Hippocampal formation (tissue), 2 donors: ENCODE data around the gene GPR162.

ENCODE experiments used
- DNase-seq, 2 donors: peaks; one replicate each; lab custom pipeline; 2025; lab: John Stamatoyannopoulos, UW

The GPR162 gene

DNA sequence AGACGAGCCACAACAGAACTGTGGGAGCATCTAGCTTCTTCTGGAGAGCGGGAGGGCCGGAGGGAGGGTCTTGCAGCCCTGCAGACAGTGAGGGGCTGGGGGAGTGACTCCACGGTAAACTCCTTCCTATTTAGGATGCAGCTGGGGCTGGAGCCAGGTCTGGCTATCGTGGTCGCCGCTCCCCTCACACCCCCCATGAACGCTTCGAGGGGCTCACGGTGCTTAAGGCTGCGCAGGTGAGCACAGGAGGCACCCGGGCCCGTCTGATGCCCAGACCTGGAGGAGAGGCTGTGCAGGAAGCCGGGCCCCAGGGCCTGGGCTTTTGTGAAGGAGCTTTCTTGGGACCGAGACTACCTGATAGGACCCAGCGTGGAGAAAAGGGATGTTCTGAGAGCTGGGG is 15.2 kb downstream of the GPR162 start:
- DNase-seq, result no peak

DNA sequence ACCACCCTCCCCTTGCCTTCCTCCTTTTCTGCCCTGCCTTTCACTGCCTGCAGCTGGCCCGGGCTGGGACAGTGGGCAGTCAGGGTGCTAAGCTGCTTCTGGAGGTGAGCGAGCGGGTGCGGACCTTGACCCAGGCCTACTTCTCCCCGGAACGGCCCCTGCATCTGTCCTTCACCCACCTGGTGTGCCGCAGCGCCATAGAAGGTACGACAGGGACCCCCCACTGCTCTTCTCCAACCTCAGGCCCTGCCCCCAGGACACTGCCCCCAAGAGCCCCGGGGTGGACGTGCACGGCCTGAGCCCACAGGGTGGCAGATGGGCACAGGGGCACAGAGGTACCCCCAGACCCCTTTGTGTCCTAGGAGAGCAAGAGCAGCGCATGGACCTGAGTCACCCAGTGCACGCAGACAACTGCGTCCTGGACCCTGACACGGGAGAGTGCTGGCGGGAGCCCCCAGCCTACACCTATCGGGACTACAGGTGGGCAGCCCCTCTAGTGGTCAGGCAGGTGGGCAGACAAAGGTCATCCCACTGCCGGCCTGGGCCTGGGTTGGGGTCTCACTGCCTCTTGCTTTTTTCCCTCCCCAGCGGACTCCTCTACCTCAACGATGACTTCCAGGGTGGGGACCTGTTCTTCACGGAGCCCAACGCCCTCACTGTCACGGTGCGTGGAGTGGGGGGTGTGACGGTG is 15.9 kb downstream of the GPR162 start:
- DNase-seq, result no peak

DNA sequence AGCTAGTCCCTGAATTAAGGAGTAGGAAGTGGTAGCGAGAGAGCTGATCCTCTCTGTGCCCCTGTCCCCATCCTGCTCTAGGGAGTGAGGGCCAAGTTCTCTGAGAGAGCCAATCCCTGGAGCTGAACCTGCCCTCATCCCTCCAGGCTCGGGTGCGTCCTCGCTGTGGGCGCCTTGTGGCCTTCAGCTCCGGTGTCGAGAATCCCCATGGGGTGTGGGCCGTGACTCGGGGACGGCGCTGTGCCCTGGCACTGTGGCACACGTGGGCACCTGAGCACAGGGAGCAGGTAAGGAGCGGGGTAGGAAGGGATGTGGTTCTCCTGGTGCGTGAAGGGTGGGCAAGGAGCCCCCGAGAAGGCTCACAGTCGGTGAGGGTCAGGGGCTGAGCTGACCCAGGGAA is 17.2 kb downstream of the GPR162 start:
- DNase-seq, result no peak

DNA sequence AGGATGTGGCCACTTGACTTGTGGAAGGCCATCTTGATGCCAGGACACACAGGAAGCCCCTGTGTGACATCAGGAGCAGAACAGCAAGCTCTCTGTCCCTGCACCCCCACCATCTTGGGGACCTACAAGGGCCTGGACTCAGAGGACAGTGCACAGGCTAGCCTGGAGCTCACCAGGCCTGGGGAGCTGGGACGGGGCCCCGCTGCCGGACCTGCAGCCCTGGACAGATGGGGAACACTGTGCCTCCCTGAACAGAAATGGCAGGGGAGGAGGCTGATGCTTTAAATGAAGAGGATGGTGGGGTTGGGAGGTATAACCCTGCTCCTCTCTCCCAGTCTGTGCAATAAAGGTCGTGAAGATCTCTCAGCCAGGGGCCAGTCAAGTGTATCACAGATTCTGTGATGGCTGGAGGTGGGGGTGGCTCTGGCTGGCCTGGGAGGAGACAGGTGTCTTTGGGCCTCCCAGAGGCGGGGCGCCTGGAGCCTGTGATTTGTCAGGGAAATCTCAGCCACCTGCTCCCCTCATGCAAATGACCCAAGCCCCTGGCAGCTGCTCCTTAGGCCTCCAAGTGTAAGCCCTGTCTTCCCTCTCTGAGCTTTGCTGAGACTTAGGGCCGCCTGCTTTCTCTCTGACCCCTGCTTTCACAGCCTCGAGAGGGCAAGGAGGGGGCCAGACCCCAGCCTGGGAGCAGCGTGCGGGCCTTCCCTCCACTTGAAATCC is 18.0 kb downstream of the GPR162 start:
- no peak for DNase-seq

DNA sequence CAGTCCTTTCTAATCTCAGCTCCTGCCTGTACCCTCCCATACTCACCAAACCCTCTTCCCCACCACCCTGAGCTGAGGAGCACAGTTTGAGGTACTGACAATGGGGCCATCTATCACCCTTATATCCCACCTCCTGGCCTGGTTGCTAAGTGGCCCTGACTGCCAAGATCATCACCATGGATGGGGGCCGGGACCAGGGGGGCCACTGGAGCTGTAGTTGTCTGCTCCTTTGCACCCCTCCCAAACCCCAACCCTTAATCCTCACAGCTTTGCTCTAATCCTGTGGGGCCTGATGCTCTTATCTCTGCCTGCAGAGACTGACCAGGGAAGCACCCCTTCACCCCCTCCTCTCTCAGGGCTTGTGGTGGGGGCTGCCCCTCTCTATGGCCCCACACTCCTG is 18.7 kb downstream of the GPR162 start:
- DNase-seq, result no peak

DNA sequence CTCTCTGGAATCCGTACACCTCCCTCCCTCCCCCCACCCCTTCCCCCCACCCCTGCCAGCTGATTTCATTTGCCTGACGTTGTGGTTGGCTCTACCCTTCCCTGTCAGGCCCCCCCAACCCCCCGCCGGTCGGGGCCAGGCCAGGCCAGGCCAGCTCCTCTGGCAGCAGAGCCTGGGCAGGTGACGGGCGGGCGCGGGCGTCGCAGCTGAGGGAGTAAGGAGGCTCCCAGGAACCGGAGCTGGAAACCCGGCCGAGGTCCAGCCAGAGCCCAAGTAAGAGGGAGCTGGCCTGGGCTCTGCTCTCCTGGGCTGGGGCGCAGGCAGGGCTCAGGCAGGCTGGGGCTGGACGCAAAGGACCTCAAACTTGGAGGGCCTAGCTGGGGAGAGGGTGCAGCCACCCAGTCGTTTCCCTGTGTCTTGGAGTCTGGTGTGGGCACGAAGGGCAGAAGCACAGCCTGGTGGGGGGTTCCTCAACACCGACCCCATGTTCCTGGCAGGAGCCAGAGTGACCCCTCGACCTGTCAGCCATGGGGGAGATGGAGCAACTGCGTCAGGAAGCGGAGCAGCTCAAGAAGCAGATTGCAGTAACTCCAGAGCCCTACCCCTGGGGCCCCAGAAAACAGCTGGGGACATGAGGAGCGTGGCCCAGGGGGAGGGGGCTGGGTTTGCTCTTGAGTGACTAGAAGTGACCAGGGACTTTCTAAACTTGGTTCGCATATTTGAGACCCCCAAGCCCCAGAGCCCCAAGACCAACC is 19.3 kb downstream of the GPR162 start, which contains the start of gene GNB3:
GNB3 (plus strand) TSS at position 165 of the 755 bp plus-strand sequence; CDS start at position 528, 363 bp downstream.
- no peak for DNase-seq

DNA sequence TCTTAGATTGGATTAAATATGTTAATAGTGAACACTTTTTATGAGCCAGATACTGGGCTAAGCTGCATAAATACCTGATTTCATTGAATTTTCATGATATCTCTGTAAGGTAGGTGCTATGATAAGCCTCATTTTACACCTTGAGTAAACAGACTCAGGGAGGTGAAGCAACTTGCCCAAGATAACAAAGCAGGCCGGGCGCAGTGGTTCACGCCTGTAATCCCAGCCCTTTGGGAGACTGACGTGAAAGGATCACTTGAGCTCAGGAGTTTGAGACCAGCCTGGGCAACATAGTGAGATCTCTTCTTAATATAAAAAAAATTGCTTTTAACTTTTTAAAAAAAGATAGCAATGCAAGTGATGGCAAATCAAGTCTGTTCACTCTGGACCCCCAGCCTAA is 20.5 kb downstream of the GPR162 start:
- no peak for DNase-seq

DNA sequence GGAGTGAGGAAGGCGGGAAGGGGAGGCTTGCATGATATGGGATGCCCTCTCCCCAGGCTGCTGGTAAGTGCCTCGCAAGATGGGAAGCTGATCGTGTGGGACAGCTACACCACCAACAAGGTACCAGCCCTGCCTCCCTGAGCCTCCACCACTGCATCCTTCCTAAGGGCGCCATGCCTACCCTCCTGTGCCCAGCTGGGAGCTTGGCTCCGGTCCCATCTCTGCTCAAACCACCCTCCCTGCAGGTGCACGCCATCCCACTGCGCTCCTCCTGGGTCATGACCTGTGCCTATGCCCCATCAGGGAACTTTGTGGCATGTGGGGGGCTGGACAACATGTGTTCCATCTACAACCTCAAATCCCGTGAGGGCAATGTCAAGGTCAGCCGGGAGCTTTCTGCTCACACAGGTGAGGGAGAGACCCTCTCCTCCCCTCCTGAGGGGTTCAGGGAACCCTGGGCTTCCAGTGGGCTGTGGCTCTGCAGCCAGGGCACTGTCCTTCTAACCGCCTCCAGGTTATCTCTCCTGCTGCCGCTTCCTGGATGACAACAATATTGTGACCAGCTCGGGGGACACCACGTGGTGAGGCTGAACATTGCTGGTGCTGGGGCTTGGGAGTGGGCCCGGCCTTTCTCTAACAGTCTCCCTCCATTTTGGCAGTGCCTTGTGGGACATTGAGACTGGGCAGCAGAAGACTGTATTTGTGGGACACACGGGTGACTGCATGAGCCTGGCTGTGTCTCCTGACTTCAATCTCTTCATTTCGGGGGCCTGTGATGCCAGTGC is 21.7 kb downstream of the GPR162 start:
- no peak for DNase-seq

DNA sequence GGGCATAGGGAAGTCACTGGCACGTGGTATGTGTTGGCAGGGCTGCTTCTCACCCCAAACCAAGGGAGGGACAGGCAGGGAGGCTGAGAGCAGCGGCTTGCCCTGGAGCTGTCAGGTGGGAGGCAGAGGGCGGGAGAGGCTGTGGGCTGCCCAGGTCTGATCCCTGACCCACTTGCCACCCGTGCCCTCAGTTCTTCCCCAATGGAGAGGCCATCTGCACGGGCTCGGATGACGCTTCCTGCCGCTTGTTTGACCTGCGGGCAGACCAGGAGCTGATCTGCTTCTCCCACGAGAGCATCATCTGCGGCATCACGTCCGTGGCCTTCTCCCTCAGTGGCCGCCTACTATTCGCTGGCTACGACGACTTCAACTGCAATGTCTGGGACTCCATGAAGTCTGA is 23.8 kb downstream of the GPR162 start:
- DNase-seq, result no peak

DNA sequence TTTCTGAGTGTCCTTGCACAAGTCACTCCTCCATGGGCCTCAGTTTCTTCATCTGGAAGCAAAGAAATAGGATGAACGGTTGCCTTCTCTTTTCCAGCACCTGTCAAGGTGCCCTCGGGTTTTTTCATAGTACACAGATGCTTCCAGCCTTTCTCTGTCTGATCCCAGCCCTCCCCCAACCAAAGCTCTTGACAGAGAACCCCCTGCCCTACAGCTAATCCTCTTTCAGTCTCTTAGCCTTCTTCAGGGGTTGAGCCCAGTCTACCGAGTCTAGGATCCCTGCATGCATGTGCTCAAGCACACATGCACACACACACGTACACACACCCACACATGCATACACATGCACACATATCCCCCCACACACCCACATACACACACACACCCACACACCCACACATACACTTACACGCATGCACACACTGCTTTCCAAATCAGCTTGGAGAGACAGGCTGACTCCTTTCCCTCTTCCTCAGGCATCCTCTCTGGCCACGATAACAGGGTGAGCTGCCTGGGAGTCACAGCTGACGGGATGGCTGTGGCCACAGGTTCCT is 24.8 kb downstream of the GPR162 start:
- DNase-seq, result no peak

DNA sequence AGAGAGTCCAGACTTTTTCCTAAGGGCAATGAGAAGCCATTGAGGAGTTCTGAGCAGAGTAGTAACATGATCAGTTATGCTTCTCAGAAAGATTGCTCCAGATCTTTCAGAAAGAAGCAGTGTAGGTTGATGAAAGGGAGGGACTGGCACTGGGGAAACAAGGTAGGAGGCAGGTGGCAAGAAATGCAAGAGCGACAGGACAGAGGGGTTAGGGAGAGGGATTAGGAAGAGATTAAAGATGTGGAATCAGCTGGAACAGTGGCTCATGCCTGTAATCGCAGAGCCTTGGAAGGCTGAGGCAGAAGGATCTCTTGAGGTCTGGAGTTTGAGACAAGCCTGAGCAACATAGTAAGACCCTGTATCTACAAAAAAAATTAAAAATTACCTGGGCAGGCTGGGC is 26.1 kb downstream of the GPR162 start:
- DNase-seq, result no peak

DNA sequence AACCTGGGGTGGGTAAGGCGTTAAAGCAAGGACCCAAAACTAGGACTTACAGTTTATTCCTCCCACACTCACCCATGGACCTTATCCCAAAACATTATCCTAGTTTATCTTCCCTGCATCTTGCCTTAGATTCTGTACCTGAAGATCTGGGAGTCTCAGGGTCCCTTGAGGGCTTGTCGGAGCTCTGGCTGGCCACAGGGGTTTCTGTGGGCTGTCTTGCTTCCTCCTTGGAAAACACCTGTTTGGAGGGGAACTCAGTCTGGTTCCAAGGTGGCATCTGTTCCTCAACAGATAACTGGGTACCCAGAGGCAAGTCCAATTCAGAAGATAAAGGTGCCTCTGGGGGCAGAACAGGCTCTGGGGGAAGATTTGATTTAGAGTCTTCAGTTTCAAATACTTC is 27.8 kb downstream of the GPR162 start:
- no peak for DNase-seq

DNA sequence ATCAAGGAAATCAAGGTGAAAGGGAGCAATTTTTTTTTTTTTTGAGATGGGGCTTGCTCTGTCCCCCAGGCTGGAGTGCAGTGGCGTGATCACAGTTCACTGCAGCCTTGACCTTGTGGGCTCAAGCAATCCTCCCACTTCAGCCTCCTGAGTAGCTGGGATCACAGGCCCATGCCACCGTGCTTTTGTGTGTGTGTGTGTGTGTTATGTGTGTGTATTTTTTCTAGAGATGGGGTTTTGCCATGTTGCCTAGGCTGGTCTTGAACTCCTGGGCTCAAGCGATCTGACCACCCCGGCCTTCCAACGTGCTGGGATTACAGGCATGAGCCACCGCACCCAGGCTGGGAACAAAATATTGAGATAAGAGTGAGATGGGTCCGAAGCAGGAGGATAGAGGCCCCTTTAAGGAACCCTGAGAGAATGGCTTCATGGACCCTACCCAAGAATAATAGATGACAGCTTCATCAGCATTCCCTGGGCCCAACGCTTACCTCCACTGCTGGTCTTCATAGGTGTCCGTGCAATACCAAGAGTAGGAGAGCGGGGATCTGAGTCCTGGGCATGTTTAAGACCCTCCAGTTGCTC is 28.4 kb downstream of the GPR162 start:
- DNase-seq, result no peak

DNA sequence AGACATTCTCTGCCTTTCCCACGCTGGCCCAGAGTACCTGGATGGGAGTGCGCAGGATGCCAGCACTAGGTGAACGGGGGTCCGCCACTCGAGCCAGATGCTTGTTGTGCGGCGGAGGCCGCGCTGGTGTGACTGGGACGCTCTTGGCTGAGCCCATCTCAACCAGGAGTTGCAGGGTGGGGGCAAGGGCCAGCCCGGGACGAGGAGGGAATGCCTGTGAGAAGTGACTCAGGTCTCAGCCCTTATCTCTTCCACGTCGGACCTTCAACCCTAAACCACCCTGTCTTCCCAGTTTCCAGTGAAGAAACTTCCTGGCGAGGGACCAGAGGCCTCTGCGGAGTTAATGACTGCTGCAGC is 29.2 kb downstream of the GPR162 start:
- DNase-seq, result no peak

DNA sequence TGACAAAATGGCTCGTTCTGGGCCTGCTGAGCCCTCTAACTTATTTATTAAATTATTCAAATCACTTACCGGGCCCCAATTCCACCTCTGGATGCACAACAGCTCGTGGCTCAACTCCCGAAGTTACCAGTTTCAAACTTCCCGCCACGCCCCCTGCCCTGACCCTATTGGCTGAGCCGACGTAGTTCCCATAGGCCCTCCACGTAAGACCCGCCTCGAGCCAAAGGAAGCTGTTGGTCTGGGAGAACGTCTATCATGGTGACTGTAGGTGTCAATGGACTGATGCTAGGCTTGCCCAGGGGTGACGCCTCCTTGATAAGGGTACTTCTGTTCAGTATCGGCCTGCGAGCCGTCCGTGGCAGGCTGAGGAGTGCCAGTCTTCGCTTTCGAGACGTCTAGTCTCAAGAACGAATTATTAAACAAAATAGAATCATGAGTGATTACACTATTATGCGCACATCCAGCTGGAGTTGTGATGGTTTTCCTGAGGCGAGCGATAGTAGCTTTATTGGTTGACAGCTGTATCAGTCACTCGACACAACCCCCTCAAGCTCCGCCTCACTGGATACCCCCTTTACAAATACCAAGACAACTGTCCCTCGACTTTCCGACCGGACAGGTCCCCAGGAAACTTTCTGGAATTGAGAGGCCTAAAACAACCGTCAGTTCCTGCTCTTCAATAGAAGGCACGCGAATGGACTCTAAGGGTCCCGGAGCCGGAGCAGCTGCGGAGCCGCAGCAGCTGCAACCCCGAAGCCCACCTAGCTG is 29.7 kb downstream of the GPR162 start, which contains the start of gene CDCA3:
CDCA3 (minus strand) TSS at position 134 of the 768 bp plus-strand sequence. CDS start 334 bp downstream, outside the sequence.
- DNase-seq, result peak; percentile 90 to 97

DNA sequence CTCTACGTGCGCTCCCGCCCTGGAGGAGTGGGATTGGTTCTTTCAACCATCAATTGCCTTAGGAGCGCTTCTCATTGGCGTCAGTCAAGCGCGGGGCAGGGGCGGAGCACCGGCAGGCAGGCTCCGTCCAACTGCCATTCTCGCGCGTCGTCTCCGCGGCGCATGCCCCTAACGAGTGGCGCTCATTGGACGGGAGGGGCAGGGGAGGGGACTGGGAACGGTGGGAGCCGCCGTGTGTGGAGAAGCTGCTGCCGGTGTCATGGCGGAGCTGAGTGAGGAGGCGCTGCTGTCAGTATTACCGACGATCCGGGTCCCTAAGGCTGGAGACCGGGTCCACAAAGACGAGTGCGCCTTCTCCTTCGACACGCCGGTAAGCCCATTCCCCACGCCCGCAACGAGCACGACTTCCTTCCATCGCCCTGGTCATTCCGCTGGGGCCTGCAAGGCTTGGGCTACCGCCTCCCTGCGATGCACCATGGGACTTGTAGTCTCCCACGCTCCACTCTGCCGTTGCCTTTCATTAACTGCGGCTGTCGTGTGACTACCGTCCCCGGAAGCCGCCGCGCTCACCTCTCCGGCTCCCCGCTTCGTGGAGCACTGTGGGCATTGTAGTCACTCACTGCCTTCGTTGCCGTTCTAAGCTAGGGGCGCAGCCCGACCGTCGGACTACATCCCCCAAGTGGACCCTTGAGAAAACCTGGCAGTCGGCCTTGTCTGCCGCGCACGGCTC is 30.5 kb downstream of the GPR162 start, which contains the start of gene USP5:
USP5 (plus strand) TSS at position 230 of the 730 bp plus-strand sequence; CDS start at position 260, 30 bp downstream.
- peak; percentile 99 for DNase-seq

DNA sequence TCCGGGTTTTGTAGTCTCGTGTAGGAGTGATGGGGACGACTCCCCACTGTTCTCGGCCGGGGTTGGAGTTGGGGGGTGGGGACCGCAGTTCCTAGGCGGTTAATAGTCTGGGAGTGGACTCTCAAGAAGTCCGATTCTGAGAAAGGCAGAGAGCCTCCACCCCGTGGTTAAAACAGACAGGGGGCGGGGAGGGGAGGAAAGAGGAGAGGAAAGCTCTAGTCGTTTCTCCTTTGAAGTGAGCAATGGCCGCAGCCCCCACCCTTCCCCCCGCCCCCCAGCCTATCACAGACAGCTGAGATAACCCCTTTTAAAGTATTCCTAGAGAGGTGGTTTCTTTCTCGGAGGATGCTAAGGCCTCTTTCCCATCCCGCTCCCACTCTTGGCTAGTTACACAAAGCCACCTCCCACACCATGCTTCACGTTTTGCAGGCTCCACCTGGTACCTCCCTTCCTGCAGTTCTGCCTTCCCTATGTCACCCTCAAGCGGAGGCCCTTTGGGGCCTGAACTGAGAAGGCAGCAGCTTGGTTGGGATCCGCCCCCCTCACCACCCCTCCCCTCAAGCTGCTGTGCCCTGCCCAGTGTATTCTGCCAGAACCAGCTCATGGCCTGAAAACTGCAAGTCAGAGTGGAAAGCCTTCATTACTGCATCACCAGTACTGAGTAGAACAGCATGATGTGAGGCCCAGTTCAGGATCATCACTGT is 31.2 kb downstream of the GPR162 start:
- peak; percentile 42 to 48 for DNase-seq

DNA sequence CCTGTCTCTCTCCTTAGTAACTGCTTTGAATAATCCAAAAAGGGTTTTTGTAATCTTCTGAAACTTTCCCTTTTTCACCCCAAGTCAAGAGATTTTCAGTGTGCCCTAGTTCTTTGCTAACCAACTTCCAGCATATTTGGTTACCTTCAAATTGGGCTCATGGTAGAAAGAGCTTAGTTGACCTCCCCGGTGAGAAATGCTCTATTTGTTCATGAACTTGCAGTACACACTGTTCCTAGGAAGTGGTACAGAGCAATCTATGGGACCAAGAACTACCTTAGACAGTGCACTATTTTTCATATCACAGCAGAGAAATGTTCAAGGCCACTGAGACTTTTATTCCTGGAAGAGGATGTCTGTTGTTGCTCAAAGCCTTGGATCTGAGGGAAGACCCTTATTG is 32.0 kb downstream of the GPR162 start:
- DNase-seq, result no peak

DNA sequence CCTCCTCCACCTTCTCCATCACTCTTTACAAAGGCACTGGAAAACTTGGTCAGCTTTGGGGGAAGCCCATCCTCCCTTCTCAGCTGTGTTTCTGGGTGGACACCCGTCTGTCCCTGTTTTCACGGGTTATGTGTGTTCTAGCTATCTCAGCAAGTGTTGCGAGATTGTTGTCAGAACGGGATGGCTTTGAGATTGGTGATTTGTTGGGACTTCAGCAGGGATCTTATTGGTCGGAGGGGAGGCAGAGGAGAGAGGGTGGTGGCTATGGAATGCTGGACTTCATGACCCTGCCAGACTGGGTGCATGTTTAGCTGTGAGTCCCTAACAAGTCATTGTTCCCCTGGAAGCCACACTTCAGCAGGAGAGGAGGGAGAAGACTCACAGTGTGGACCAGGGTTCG is 32.4 kb downstream of the GPR162 start:
- DNase-seq, result no peak
